ENCODE results near the gene MPLKIP. TPM values are rescaled to one million over a fixed set of nuclear protein-coding genes. Genes with fewer than 3 reads are reported as not detected.
A peak's percentile ranks its signal among the peaks of the same experiment; 100 is the strongest.
"Not testable (repeated sequence)": the region's sequence is repeated elsewhere in the genome, so short reads cannot be mapped to it uniquely, and the experiment has no call there.

MPLKIP gene
- total RNA-seq, 1 experiment from 2014 or later, result 49.4 TPM

DNA sequence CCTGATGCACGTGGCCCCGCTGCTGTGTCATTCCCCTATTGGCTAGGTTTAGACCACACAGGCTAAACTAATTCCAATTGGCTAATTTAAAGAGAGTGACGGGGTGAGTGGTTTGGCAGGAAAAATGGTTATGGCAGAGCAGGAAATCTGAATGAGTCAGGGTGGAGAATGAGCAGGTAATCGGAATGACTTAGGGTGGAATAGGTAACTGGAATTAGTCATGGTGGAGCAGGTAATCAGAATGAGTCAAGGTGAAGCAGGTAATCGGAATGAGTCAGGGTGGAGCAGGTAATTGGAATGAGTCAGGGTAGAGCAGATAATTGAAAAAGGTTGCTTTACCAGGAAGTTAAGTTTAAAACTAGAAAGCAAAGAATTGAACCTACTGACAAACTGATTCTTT lies 7.5 kb upstream of the MPLKIP start:
- H3K9me3 ChIP-seq (ENCODE audit: control insufficient read depth in 1 of 2, insufficient read depth in 1 of 2, low read depth in 1 of 2, low read length in 2 of 2); H3K27me3 ChIP-seq (ENCODE audit: insufficient read depth, low read length); RAD21 ChIA-PET (ENCODE audit: low non-redundant PET in 1 of 2, low total read pairs in 2 of 2, uncharacterized antibody in 2 of 2, unreplicated experiment in 2 of 2); H3K9me2 ChIP-seq (ENCODE audit: insufficient read depth); CTCF ChIA-PET; H3K79me2 ChIP-seq (ENCODE audit: insufficient read depth, low read length); H2AFZ ChIP-seq (ENCODE audit: low read depth, low read length, poor library complexity, severe bottlenecking); H3K4me3 ChIP-seq (replicated peaks in 1 of 2; ENCODE audit: low read depth in 1 of 2, low read length in 2 of 2); intact Hi-C loops (cut with micrococcal nuclease); BruUV-seq (replicated peaks); H4K20me1 ChIP-seq (ENCODE audit: insufficient read depth); POLR2A ChIA-PET; H3K36me3 ChIP-seq (ENCODE audit: control insufficient read depth in 1 of 2, insufficient read depth in 2 of 2, low read length in 2 of 2); H3K9ac ChIP-seq (ENCODE audit: low read length); H3K27ac ChIP-seq (ENCODE audit: low read depth, low read length): not testable (repeated sequence)
- TF ChIP-seq SP1 (IDR thresholded peaks at IDR 0.05; ENCODE audit: low read depth) (peak; percentile 58; the same call in 1 of the 2 replicates), FOSL1 (IDR thresholded peaks at IDR 0.05; ENCODE audit: low read depth) (peak; percentile 73), CBX3 (IDR thresholded peaks at IDR 0.05; ENCODE audit: low read depth) (peak; percentile 73), JUND (IDR thresholded peaks at IDR 0.05) (peak; percentile 73)
- Histone ChIP-seq H3K4me1 (ENCODE audit: control insufficient read depth in 1 of 2, insufficient read depth in 2 of 2, low read length in 2 of 2) (peaks cover 0 to 15% of the 10 kb centered on the region in 2 experiments; a peak in 2 of 4 replicates), H3K4me2 (ENCODE audit: low read length) (peak overlapping the region; percentile 30)
- peak; percentile 47 for DNase-seq (ENCODE audit: low read depth, low spot score)
- ATAC-seq, result 0 out of 2 replicates have a peak, but pooled peaks have one; percentile 27

DNA sequence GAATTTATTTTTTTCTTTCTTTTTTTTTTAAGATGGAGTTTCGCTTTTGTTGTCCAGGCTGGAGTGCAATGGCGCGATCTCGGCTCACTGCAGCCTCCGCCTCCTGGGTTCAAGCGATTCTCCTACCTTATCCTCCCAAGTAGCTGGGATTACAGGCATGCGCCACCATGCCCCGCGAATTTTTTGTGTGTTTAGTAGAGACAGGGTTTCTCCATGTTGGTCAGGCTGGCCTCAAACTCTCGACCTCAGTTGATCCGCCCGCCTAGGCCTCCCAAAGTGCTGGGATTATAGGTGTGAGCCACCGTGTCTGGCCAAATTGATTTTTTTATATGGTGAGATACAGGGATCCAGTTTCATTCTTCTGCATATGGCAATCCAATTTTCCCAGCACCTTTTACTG lies 5.5 kb upstream of the MPLKIP start:
- intact Hi-C loops (cut with micrococcal nuclease); H3K9me2 ChIP-seq (ENCODE audit: insufficient read depth); H4K20me1 ChIP-seq (ENCODE audit: insufficient read depth); H3K4me2 ChIP-seq (ENCODE audit: low read length); CTCF ChIA-PET; H3K79me2 ChIP-seq (ENCODE audit: insufficient read depth, low read length); DNase-seq (ENCODE audit: low read depth, low spot score); POLR2A ChIA-PET; ATAC-seq; H3K36me3 ChIP-seq (ENCODE audit: control insufficient read depth in 1 of 2, insufficient read depth in 2 of 2, low read length in 2 of 2); H3K4me3 ChIP-seq (replicated peaks in 1 of 2; ENCODE audit: low read depth in 1 of 2, low read length in 2 of 2); H3K27ac ChIP-seq (ENCODE audit: low read depth, low read length); H3K9me3 ChIP-seq (ENCODE audit: control insufficient read depth in 1 of 2, insufficient read depth in 1 of 2, low read depth in 1 of 2, low read length in 2 of 2); H3K27me3 ChIP-seq (ENCODE audit: insufficient read depth, low read length); RAD21 ChIA-PET (ENCODE audit: low non-redundant PET in 1 of 2, low total read pairs in 2 of 2, uncharacterized antibody in 2 of 2, unreplicated experiment in 2 of 2); H2AFZ ChIP-seq (ENCODE audit: low read depth, low read length, poor library complexity, severe bottlenecking); BruUV-seq (replicated peaks); H3K9ac ChIP-seq (ENCODE audit: low read length): not testable (repeated sequence)
- H3K4me1 ChIP-seq (ENCODE audit: control insufficient read depth in 1 of 2, insufficient read depth in 2 of 2, low read length in 2 of 2), result peaks cover 3 to 23% of the 10 kb centered on the region in 2 experiments; a peak in 3 of 4 replicates

DNA sequence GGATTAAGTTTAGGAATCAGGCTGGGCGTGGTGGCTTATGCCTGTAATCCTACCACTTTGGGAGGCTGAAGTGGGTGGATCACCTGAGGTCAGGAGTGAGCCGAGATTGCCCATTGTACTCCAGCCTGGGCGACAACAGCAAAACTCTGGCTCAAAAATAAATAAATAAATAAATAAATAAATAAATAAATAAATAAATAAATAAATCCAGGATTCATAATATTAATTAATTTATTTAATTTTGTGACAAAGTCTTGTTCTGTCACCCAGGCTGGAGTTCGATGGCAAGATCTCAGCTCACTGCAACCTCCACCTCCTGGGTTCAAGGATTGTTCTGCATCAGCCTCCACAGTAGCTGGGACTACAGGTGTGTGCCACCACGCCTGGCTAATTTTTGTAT lies 4.6 kb upstream of the MPLKIP start:
- Histone ChIP-seq H3K79me2 (ENCODE audit: insufficient read depth, low read length) (peaks cover 6% of the 10 kb centered on the region), H3K27ac (ENCODE audit: low read depth, low read length) (no peak overlapping the region), H3K9ac (ENCODE audit: low read length) (no peak overlapping the region), H3K4me2 (ENCODE audit: low read length) (no peak overlapping the region), H3K9me2 (ENCODE audit: insufficient read depth) (no peaks in the 10 kb centered on the region), H3K27me3 (ENCODE audit: insufficient read depth, low read length) (no peaks in the 10 kb centered on the region), H3K9me3 (ENCODE audit: control insufficient read depth in 1 of 2, insufficient read depth in 1 of 2, low read depth in 1 of 2, low read length in 2 of 2) (no peaks in the 10 kb centered on the region), H3K4me3 (replicated peaks in 1 of 2; ENCODE audit: low read depth in 1 of 2, low read length in 2 of 2) (no peak overlapping the region), H3K36me3 (ENCODE audit: control insufficient read depth in 1 of 2, insufficient read depth in 2 of 2, low read length in 2 of 2) (no peaks in the 10 kb centered on the region), H4K20me1 (ENCODE audit: insufficient read depth) (no peaks in the 10 kb centered on the region), H2AFZ (ENCODE audit: low read depth, low read length, poor library complexity, severe bottlenecking) (no peak overlapping the region), H3K4me1 (ENCODE audit: control insufficient read depth in 1 of 2, insufficient read depth in 2 of 2, low read length in 2 of 2) (peaks cover 3 to 23% of the 10 kb centered on the region in 2 experiments; a peak in 3 of 4 replicates)
- ChIA-PET RAD21 (ENCODE audit: low non-redundant PET in 1 of 2, low total read pairs in 2 of 2, uncharacterized antibody in 2 of 2, unreplicated experiment in 2 of 2) (no interaction called here), CTCF (no interaction called here), POLR2A (no interaction called here)
- TF ChIP-seq ZFX (IDR thresholded peaks at IDR 0.05), result no peak
- TF ChIP-seq EZH2phosphoT487 (IDR thresholded peaks at IDR 0.05; ENCODE audit: borderline replicate concordance), result no peak
- no peak for TF ChIP-seq FOSL1 (IDR thresholded peaks at IDR 0.05; ENCODE audit: low read depth)
- DNase-seq (ENCODE audit: low read depth, low spot score) (no peak), ATAC-seq (no peak)
- intact Hi-C loops (cut with micrococcal nuclease), result no loop called here
- BruUV-seq (replicated peaks), result no TSS peak

All from HCT116 (cell line).